Neural progenitor cell (in vitro differentiated cells): ENCODE results near the gene NAAA. TPM values are rescaled to one million over a fixed set of nuclear protein-coding genes. Genes with fewer than 3 reads are reported as not detected.

Experiments used
- DNase-seq: peaks from one replicate; pipeline ENCODE4 v3.0.0-alpha.2; 2016; ENCODE audit warnings: low spot score
- H2AFZ ChIP-seq: fragments of 200-600 bp; sonication (generic); replicated peaks from 2 replicates; pipeline ENCODE4 v1.6.1; 2016; ENCODE audit warnings: antibody characterized with exemption
- H3F3A ChIP-seq: fragments of 200-600 bp; sonication (generic); 2 replicates; pipeline ENCODE4 v1.6.1; 2016; ENCODE audit warnings: antibody characterized with exemption, low read depth
- H3K27ac ChIP-seq: fragments of 200-600 bp; sonication (generic); 2 replicates; pipeline ENCODE4 v1.5.1; 2016; ENCODE audit warnings: mild to moderate bottlenecking
- H3K27me3 ChIP-seq: fragments of 200-600 bp; sonication (generic); 2 replicates; pipeline ENCODE4 v1.6.1; 2016; ENCODE audit warnings: mild to moderate bottlenecking, moderate library complexity
- H3K36me3 ChIP-seq: fragments of 200-600 bp; sonication (generic); 2 replicates; pipeline ENCODE4 v1.5.1; 2016
- H3K4me1 ChIP-seq: fragments of 200-600 bp; sonication (generic); 2 replicates; pipeline ENCODE4 v1.6.1; 2016; ENCODE audit warnings: mixed run types
- H3K4me2 ChIP-seq: fragments of 200-600 bp; sonication (generic); 2 replicates; pipeline ENCODE4 v1.6.1; 2016
- H3K4me3 ChIP-seq: fragments of 200-600 bp; sonication (generic); 2 replicates; pipeline ENCODE4 v1.5.1; 2016
- H3K79me2 ChIP-seq: fragments of 200-600 bp; sonication (generic); 2 replicates; pipeline ENCODE4 v1.6.1; 2016; ENCODE audit warnings: low read depth
- H3K9ac ChIP-seq: fragments of 200-600 bp; sonication (generic); 2 replicates; pipeline ENCODE4 v1.6.1; 2016
- H3K9me3 ChIP-seq: fragments of 200-600 bp; sonication (generic); 2 replicates; pipeline ENCODE4 v1.5.1; 2016; ENCODE audit warnings: low read depth
- H4K20me1 ChIP-seq: fragments of 200-600 bp; sonication (generic); 2 replicates; pipeline ENCODE4 v1.6.1; 2016; ENCODE audit warnings: low read depth
- H3K27ac Mint-ChIP-seq: 3 replicates; pipeline ENCODE4 v1.8.0; 2021; ENCODE audit warnings: mixed read lengths
- H3K27me3 Mint-ChIP-seq: 2 replicates; pipeline ENCODE4 v1.8.0; 2022; ENCODE audit warnings: low read depth, mild to moderate bottlenecking, inconsistent platforms, moderate library complexity, mixed read lengths; ENCODE audit not compliant: insufficient read depth
- H3K36me3 Mint-ChIP-seq: 3 replicates; pipeline ENCODE4 v1.8.0; 2021; ENCODE audit warnings: mixed read lengths
- H3K4me1 Mint-ChIP-seq: 3 replicates; pipeline ENCODE4 v1.8.0; 2021; ENCODE audit warnings: mixed read lengths
- H3K4me3 Mint-ChIP-seq: 3 replicates; pipeline ENCODE4 v1.8.0; 2021; ENCODE audit warnings: mild to moderate bottlenecking, moderate library complexity, mixed read lengths
- H3K9me3 Mint-ChIP-seq: 3 replicates; pipeline ENCODE4 v1.8.0; 2020; ENCODE audit warnings: mixed read lengths
- CTCF ChIP-seq: fragments of 200-600 bp; sonication (generic); IDR thresholded peaks from 2 replicates; pipeline ENCODE4 v1.5.1; 2017; ENCODE audit warnings: antibody characterized with exemption, mild to moderate bottlenecking
- EZH2 ChIP-seq: fragments of 200-600 bp; sonication (generic); IDR thresholded peaks from 2 replicates; pipeline ENCODE4 v1.6.1; 2017; ENCODE audit warnings: antibody characterized with exemption, mild to moderate bottlenecking, moderate library complexity
- EZH2phosphoT487 ChIP-seq: fragments of 200-600 bp; sonication (generic); IDR thresholded peaks from 2 replicates; pipeline ENCODE4 v1.6.1; 2017; ENCODE audit warnings: antibody characterized with exemption
- total RNA-seq: library from RNA; depleted of rRNA; stranded (reverse); fragments of >200 nt; gene quantifications from 2 replicates; pipeline ENCODE4 v1.2.3, GENCODE V29; 2015; ENCODE audit warnings: low replicate concordance

NAAA gene
- total RNA-seq, 1 donor from 2014 or later = 0.07 TPM

DNA sequence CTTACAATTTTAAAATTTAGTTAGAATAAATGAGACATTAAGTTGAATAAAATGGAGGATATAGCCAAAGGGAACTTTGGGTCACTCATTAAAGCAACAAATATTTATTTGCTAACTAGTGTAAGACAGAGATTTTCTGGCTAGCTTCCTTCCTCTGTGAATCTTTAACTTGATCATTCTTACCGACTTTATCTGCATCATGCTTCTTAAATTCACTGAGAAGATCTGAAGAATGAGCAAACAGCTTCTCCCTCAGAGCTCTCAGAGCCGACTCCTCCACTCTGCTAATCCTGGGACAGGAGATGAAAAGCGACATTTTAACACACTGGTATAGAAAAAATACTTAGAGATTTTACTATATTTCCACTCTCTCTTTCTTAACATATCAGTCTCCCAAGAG is 73.7 kb downstream of the NAAA start:
- H3K36me3 ChIP-seq = no peaks in the 10 kb centered on the region
- TF ChIP-seq EZH2phosphoT487 (no peak), EZH2 (no peak), CTCF (no peak)
- H3K4me3 ChIP-seq = no peak overlapping the region
- no peaks in the 10 kb centered on the region for H3K27me3 ChIP-seq
- H4K20me1 ChIP-seq = no peaks in the 10 kb centered on the region
- H3K27me3 Mint-ChIP-seq = peaks cover 2% of the 10 kb centered on the region
- H3K27ac Mint-ChIP-seq = no peak overlapping the region
- H3K9ac ChIP-seq = no peak overlapping the region
- H3K9me3 Mint-ChIP-seq = peaks cover 3% of the 10 kb centered on the region
- H3K4me1 ChIP-seq = no peaks in the 10 kb centered on the region
- H3K79me2 ChIP-seq = no peaks in the 10 kb centered on the region
- H3F3A ChIP-seq = no peaks in the 10 kb centered on the region
- no peaks in the 10 kb centered on the region for H3K4me1 Mint-ChIP-seq
- no peaks in the 10 kb centered on the region for H3K36me3 Mint-ChIP-seq
- no peak overlapping the region for H3K27ac ChIP-seq
- H3K9me3 ChIP-seq = no peaks in the 10 kb centered on the region
- no peak for DNase-seq
- no peak overlapping the region for H3K4me2 ChIP-seq
- no peak overlapping the region for H3K4me3 Mint-ChIP-seq
- peak overlapping the region; percentile 60 for H2AFZ ChIP-seq

Other genes starting within 250 kb of the NAAA start
- gene USO1, start 216.4 kb downstream of the NAAA start, total RNA-seq = 80.4 and 114 TPM in 2 replicates
- 0.07 TPM in 1 of 2 replicates, not detected in the other for gene PPEF2, start 38.6 kb downstream of the NAAA start, total RNA-seq
- 41.8 and 79.5 TPM in 2 replicates for gene SDAD1, start 49.9 kb upstream of the NAAA start, total RNA-seq
- gene CXCL9, start 66.5 kb upstream of the NAAA start, total RNA-seq = not detected in 2 replicates
- gene CXCL10, start 82.5 kb upstream of the NAAA start, total RNA-seq = not detected in 2 replicates
- gene CXCL11, start 95.1 kb upstream of the NAAA start, total RNA-seq = not detected in 2 replicates
- not detected in 2 replicates for gene ART3, start 133.7 kb upstream of the NAAA start, total RNA-seq
- gene NUP54, start 207.4 kb upstream of the NAAA start, total RNA-seq = 107 and 161 TPM in 2 replicates